Measurements from ENCODE around the gene DYRK1A.

DNA sequence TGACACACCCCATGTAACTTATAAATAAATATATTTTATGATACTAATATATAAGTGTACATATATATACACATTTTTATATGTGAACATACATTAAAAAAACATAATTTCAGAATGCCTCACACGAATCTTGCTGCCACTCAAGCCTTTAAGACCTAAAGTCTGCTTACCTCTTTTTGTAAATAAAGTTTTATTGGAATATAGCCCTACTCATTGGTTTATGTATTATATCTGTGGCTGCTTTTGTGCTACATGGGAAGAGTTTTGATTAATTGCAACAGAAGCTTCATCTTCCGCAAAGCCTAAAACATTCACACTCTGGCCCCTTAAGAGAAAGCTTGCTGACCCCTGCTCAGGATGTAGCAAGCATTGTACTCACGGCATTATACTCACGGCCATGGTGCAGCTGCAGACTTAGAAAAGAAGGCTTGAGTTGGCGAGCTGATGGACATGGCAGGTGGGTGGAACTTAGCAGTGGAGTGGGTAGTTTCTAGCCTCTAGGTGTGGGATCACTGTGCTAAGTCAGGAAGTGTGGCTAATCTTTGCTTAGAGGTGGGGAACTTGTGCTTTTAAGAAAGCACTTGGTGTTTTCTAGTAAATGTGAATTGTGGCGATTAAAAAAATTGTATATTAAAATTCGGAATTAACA is 80.8 kb downstream of the DYRK1A start:
- TF ChIP-seq, protein P1, sequence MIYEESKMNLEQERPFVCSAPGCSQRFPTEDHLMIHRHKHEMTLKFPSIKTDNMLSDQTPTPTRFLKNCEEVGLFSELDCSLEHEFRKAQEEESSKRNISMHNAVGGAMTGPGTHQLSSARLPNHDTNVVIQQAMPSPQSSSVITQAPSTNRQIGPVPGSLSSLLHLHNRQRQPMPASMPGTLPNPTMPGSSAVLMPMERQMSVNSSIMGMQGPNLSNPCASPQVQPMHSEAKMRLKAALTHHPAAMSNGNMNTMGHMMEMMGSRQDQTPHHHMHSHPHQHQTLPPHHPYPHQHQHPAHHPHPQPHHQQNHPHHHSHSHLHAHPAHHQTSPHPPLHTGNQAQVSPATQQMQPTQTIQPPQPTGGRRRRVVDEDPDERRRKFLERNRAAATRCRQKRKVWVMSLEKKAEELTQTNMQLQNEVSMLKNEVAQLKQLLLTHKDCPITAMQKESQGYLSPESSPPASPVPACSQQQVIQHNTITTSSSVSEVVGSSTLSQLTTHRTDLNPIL (CRISPR knock-in tag; IDR thresholded peaks at IDR 0.05; ENCODE audit: low read depth): no peak
- TF ChIP-seq, protein P2, sequence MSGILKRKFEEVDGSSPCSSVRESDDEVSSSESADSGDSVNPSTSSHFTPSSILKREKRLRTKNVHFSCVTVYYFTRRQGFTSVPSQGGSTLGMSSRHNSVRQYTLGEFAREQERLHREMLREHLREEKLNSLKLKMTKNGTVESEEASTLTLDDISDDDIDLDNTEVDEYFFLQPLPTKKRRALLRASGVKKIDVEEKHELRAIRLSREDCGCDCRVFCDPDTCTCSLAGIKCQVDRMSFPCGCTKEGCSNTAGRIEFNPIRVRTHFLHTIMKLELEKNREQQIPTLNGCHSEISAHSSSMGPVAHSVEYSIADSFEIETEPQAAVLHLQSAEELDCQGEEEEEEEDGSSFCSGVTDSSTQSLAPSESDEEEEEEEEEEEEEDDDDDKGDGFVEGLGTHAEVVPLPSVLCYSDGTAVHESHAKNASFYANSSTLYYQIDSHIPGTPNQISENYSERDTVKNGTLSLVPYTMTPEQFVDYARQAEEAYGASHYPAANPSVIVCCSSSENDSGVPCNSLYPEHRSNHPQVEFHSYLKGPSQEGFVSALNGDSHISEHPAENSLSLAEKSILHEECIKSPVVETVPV (CRISPR knock-in tag; IDR thresholded peaks at IDR 0.05): no peak
- TF ChIP-seq PPARA (CRISPR knock-in tag; IDR thresholded peaks at IDR 0.05; ENCODE audit: borderline replicate concordance) (no peak), ZFP30 (CRISPR knock-in tag; IDR thresholded peaks at IDR 0.05) (no peak), BACH2 (CRISPR knock-in tag; IDR thresholded peaks at IDR 0.05; ENCODE audit: borderline replicate concordance) (no peak)
- TF ChIP-seq, protein P3, sequence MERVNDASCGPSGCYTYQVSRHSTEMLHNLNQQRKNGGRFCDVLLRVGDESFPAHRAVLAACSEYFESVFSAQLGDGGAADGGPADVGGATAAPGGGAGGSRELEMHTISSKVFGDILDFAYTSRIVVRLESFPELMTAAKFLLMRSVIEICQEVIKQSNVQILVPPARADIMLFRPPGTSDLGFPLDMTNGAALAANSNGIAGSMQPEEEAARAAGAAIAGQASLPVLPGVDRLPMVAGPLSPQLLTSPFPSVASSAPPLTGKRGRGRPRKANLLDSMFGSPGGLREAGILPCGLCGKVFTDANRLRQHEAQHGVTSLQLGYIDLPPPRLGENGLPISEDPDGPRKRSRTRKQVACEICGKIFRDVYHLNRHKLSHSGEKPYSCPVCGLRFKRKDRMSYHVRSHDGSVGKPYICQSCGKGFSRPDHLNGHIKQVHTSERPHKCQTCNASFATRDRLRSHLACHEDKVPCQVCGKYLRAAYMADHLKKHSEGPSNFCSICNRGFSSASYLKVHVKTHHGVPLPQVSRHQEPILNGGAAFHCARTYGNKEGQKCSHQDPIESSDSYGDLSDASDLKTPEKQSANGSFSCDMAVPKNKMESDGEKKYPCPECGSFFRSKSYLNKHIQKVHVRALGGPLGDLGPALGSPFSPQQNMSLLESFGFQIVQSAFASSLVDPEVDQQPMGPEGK (CRISPR knock-in tag; IDR thresholded peaks at IDR 0.05; ENCODE audit: borderline replicate concordance): no peak
